Stimulated activated memory B cell treated with anti-CD40 and anti-IgM and Interleukin-4, amounts not matched to agents 10 μg/mL and 1 μg/mL and 100 μg/mL, for 72 hours (primary cell): ENCODE measurements around the gene ARID1B.
A peak's percentile ranks its signal among the peaks of the same experiment; 100 is the strongest.

Experiments used
- ATAC-seq: fragments of 150-1000 bp; cut with Tn5 transposase; 2 replicates; pipeline ENCODE4 v1.10.0; 2021
- H3K27ac Mint-ChIP-seq: one replicate; pipeline ENCODE4 v1.8.0; 2022; ENCODE audit warnings: mild to moderate bottlenecking, mixed read lengths
- H3K27me3 Mint-ChIP-seq: one replicate; pipeline ENCODE4 v1.8.0; 2022; ENCODE audit warnings: mixed read lengths
- H3K36me3 Mint-ChIP-seq: one replicate; pipeline ENCODE4 v1.8.0; 2022; ENCODE audit warnings: mixed read lengths
- H3K4me1 Mint-ChIP-seq: one replicate; pipeline ENCODE4 v1.8.0; 2022; ENCODE audit warnings: mixed read lengths
- H3K4me3 Mint-ChIP-seq: one replicate; pipeline ENCODE4 v1.8.0; 2022; ENCODE audit warnings: mild to moderate bottlenecking, moderate library complexity, mixed read lengths
- H3K9me3 Mint-ChIP-seq: one replicate; pipeline ENCODE4 v1.8.0; 2022; ENCODE audit warnings: mixed read lengths

ARID1B gene

GRCh38 chr6:157060440-157060952 is 283.3 kb downstream of the ARID1B start:
- Mint-ChIP-seq H3K4me1 (peaks cover 50% of the 10 kb centered on the region), H3K27me3 (no peaks in the 10 kb centered on the region), H3K27ac (no peak overlapping the region), H3K4me3 (no peak overlapping the region), H3K36me3 (peaks cover 24% of the 10 kb centered on the region), H3K9me3 (peaks cover 2% of the 10 kb centered on the region)
- no peak for ATAC-seq

GRCh38 chr6:157061770-157062594 is 284.8 kb downstream of the ARID1B start:
- peaks cover 54% of the 10 kb centered on the region for H3K4me1 Mint-ChIP-seq
- peaks cover 14% of the 10 kb centered on the region for H3K36me3 Mint-ChIP-seq
- no peak overlapping the region for H3K27ac Mint-ChIP-seq
- H3K27me3 Mint-ChIP-seq, result no peaks in the 10 kb centered on the region
- H3K4me3 Mint-ChIP-seq, result no peak overlapping the region
- H3K9me3 Mint-ChIP-seq, result no peaks in the 10 kb centered on the region
- ATAC-seq, result no peak

GRCh38 chr6:157063176-157063905 is 286.2 kb downstream of the ARID1B start:
- Mint-ChIP-seq H3K36me3 (peaks cover 13% of the 10 kb centered on the region), H3K4me3 (no peak overlapping the region), H3K27ac (no peak overlapping the region), H3K4me1 (peaks cover 66% of the 10 kb centered on the region), H3K9me3 (no peaks in the 10 kb centered on the region), H3K27me3 (no peaks in the 10 kb centered on the region)
- ATAC-seq, result no peak

- no peak for ATAC-seq
- H3K27ac Mint-ChIP-seq, result no peak overlapping the region
- peaks cover 7% of the 10 kb centered on the region for H3K36me3 Mint-ChIP-seq
- no peaks in the 10 kb centered on the region for H3K9me3 Mint-ChIP-seq
- H3K4me1 Mint-ChIP-seq, result peaks cover 66% of the 10 kb centered on the region
- H3K4me3 Mint-ChIP-seq, result no peak overlapping the region
- H3K27me3 Mint-ChIP-seq, result no peaks in the 10 kb centered on the region
These were observed 286.7 kb downstream of the ARID1B start for GRCh38 chr6:157063923-157064322.

DNA sequence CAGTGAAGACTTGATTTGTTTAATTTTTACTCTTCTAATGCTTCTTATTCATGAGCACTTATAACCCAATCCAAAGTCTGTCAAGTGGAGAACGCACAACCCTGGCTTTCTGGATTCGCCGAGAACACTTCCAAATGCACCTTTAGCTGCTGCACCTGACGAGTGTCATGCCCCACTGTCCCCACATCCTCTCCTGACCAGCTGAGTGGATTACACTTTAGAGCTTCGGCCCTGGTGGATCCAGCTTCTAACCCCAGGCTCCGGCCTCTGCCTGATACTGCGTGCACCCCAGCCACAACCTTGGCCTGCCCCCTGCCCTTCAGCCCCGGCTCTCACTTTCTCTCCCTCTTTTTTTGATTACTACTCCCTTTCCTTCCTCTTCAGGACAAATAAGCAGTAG is 287.3 kb downstream of the ARID1B start:
- no peaks in the 10 kb centered on the region for H3K27me3 Mint-ChIP-seq
- H3K9me3 Mint-ChIP-seq, result no peaks in the 10 kb centered on the region
- H3K4me3 Mint-ChIP-seq, result no peak overlapping the region
- no peak for ATAC-seq
- H3K27ac Mint-ChIP-seq, result peak overlapping the region; percentile 15
- H3K4me1 Mint-ChIP-seq, result peaks cover 63% of the 10 kb centered on the region
- peaks cover 7% of the 10 kb centered on the region for H3K36me3 Mint-ChIP-seq

DNA sequence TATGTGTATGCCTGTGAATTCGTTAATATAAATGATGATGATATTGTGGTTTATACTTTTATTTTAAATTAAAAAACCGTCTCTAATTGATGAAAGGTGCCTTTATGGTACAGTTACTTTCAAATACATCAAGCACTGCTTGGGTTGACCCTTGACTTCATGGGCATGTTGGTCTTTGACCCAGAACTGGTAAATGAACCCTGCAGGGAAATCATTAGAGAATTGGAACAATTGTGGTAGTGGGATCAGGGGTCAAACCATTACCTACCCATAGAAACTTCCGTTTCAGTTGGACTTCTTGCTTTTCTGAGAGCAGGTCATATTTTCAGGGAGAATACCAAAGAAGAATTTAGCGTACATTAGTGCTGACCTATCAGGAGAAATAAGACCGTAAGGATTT is 288.2 kb downstream of the ARID1B start:
- H3K4me3 Mint-ChIP-seq, result no peak overlapping the region
- H3K36me3 Mint-ChIP-seq, result peaks cover 7% of the 10 kb centered on the region
- no peaks in the 10 kb centered on the region for H3K27me3 Mint-ChIP-seq
- no peaks in the 10 kb centered on the region for H3K9me3 Mint-ChIP-seq
- peaks cover 60% of the 10 kb centered on the region for H3K4me1 Mint-ChIP-seq
- H3K27ac Mint-ChIP-seq, result no peak overlapping the region
- no peak for ATAC-seq

- ATAC-seq, result no peak
- Mint-ChIP-seq H3K4me1 (peaks cover 69% of the 10 kb centered on the region), H3K36me3 (peaks cover 8% of the 10 kb centered on the region), H3K4me3 (no peak overlapping the region), H3K27me3 (no peaks in the 10 kb centered on the region), H3K27ac (peak overlapping the region; percentile 73), H3K9me3 (no peaks in the 10 kb centered on the region)
These were observed 289.8 kb downstream of the ARID1B start for GRCh38 chr6:157066781-157067491.

GRCh38 chr6:157067507-157067906 is 290.3 kb downstream of the ARID1B start:
- Mint-ChIP-seq H3K27ac (no peak overlapping the region), H3K36me3 (peaks cover 11% of the 10 kb centered on the region), H3K9me3 (no peaks in the 10 kb centered on the region), H3K4me3 (no peak overlapping the region), H3K4me1 (peaks cover 69% of the 10 kb centered on the region), H3K27me3 (no peaks in the 10 kb centered on the region)
- ATAC-seq, result no peak

GRCh38 chr6:157068691-157069324 is 291.6 kb downstream of the ARID1B start:
- peak; percentile 98 for ATAC-seq
- Mint-ChIP-seq H3K9me3 (no peaks in the 10 kb centered on the region), H3K27me3 (no peaks in the 10 kb centered on the region), H3K36me3 (peaks cover 16% of the 10 kb centered on the region), H3K4me3 (peak overlapping the region; percentile 53), H3K27ac (peak overlapping the region; percentile 78), H3K4me1 (peaks cover 61% of the 10 kb centered on the region)

GRCh38 chr6:157069585-157069984 is 292.4 kb downstream of the ARID1B start:
- Mint-ChIP-seq H3K36me3 (peaks cover 16% of the 10 kb centered on the region), H3K27me3 (no peaks in the 10 kb centered on the region), H3K27ac (peak overlapping the region; percentile 78), H3K9me3 (no peaks in the 10 kb centered on the region), H3K4me1 (peaks cover 57% of the 10 kb centered on the region), H3K4me3 (no peak overlapping the region)
- ATAC-seq, result no peak

- Mint-ChIP-seq H3K9me3 (no peaks in the 10 kb centered on the region), H3K4me3 (no peak overlapping the region), H3K4me1 (peaks cover 58% of the 10 kb centered on the region), H3K27me3 (no peaks in the 10 kb centered on the region), H3K27ac (no peak overlapping the region), H3K36me3 (peaks cover 14% of the 10 kb centered on the region)
- ATAC-seq, result no peak
These were observed 293.4 kb downstream of the ARID1B start for GRCh38 chr6:157070403-157071107.

GRCh38 chr6:157072128-157072527 is 294.9 kb downstream of the ARID1B start:
- no peaks in the 10 kb centered on the region for H3K9me3 Mint-ChIP-seq
- ATAC-seq, result no peak
- H3K27ac Mint-ChIP-seq, result no peak overlapping the region
- no peaks in the 10 kb centered on the region for H3K27me3 Mint-ChIP-seq
- peaks cover 62% of the 10 kb centered on the region for H3K4me1 Mint-ChIP-seq
- H3K4me3 Mint-ChIP-seq, result no peak overlapping the region
- peaks cover 18% of the 10 kb centered on the region for H3K36me3 Mint-ChIP-seq

DNA sequence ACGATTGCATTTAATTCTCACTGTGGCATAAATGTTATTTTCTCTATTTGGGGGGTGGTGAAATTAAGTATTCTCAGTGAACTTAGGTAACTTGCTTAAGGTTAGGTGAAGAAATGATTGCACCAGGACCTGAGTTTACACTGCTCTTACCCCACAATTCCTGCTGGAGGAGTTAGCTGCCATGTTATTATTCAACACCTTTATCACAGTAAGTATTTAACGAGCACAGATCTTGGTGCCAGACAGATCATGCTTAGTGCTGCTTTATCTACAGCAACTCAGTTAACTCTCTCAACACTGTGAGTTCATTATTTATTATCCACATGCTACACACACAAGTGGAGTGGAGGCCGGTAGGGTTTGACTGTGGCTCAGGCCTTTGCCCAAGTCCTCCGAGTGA is 296.4 kb downstream of the ARID1B start:
- H3K4me3 Mint-ChIP-seq, result no peak overlapping the region
- no peaks in the 10 kb centered on the region for H3K9me3 Mint-ChIP-seq
- peaks cover 25% of the 10 kb centered on the region for H3K36me3 Mint-ChIP-seq
- H3K4me1 Mint-ChIP-seq, result peaks cover 62% of the 10 kb centered on the region
- H3K27ac Mint-ChIP-seq, result no peak overlapping the region
- no peak for ATAC-seq
- H3K27me3 Mint-ChIP-seq, result no peaks in the 10 kb centered on the region

DNA sequence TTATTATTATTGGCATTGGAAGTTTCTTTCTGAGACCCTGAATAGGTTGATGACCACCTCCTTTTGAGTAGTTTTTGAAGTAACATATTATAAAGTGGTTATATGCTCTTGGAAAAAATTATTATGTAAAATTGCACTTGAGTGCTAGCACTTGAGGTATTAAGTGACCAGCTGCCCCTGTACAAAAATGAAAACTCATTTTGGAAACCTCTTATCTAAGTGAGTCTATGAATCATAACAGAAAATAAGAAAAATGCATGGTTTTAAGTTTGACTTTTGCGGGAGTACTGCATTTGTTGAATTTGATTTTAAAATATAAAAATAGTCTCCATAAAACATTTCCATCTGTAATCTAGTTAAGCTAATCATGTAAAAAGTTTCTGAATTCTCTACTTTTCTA is 297.8 kb downstream of the ARID1B start:
- H3K4me1 Mint-ChIP-seq, result peaks cover 66% of the 10 kb centered on the region
- H3K9me3 Mint-ChIP-seq, result no peaks in the 10 kb centered on the region
- H3K4me3 Mint-ChIP-seq, result no peak overlapping the region
- H3K36me3 Mint-ChIP-seq, result peaks cover 25% of the 10 kb centered on the region
- no peak for ATAC-seq
- no peaks in the 10 kb centered on the region for H3K27me3 Mint-ChIP-seq
- H3K27ac Mint-ChIP-seq, result no peak overlapping the region
